HL-60 (cell line): ENCODE measurements around the gene HPCA.

ENCODE experiments used
- CTCF ChIP-seq: IDR thresholded peaks from one replicate; pipeline ENCODE4 v1.5.1; 2011; ENCODE audit warnings: low read length, control low read depth, inconsistent platforms; ENCODE audit not compliant: insufficient read depth
- GABPA ChIP-seq: IDR thresholded peaks from 2 replicates; pipeline ENCODE4 v1.6.1; 2012; ENCODE audit warnings: low read depth
- POLR2AphosphoS5 ChIP-seq: IDR thresholded peaks from 2 replicates; pipeline ENCODE4 v1.6.1; 2012; ENCODE audit warnings: low read depth
- REST ChIP-seq: IDR thresholded peaks from 2 replicates; pipeline ENCODE4 v1.6.1; 2012; ENCODE audit warnings: low read depth; ENCODE audit not compliant: insufficient replicate concordance
- SPI1 ChIP-seq: IDR thresholded peaks from 2 replicates; pipeline ENCODE4 v1.6.1; 2012; ENCODE audit warnings: low read depth, mild to moderate bottlenecking, borderline replicate concordance

GRCh38 chr1:32861904-32862695, 24.2 kb upstream of the HPCA start:
- TF ChIP-seq CTCF (no peak), REST (no peak), POLR2AphosphoS5 (no peak), SPI1 (no peak), GABPA (no peak)
